SH-SY5Y (cell line): Measurements from ENCODE around the gene PARD3.

Experiments used
- GATA2 ChIP-seq: IDR thresholded peaks from 2 replicates; pipeline ENCODE4 v1.6.1; 2011; ENCODE audit warnings: mild to moderate bottlenecking, low read depth, low read length
- GATA3 ChIP-seq: IDR thresholded peaks from 2 replicates; pipeline ENCODE4 v1.6.1; 2011; ENCODE audit warnings: low read depth, mild to moderate bottlenecking, low read length, moderate library complexity

- no peak for TF ChIP-seq GATA2
- TF ChIP-seq GATA3: no peak
These were observed 274.6 kb downstream of the PARD3 start for GRCh38 chr10:34540492-34540891.
